IMR-90 (cell line): ENCODE results near the gene NAB2. TPM values are rescaled to one million over a fixed set of nuclear protein-coding genes. Genes with fewer than 3 reads are reported as not detected.

Experiments
- ATAC-seq: fragments of 200-7000 bp; cut with Tn5 transposase; 2 replicates; pipeline ENCODE4 v1.9.1; 2020; ENCODE audit warnings: low read depth, mild to moderate bottlenecking, moderate library complexity
- BruUV-seq: library from RNA; stranded (reverse); fragments of 400-500 nt; replicated peaks from 2 replicates; lab custom pipeline; 2021; lab: Mats Ljungman, UMichigan
- CTCF ChIA-PET: fragments of 300-600 bp; formaldehyde crosslinking; extraction: SDS; loops from one replicate; lab custom pipeline; 2021; ENCODE audit warnings: antibody characterized with exemption; lab: Yijun Ruan, JAX
- POLR2A ChIA-PET: fragments of 300-600 bp; sonication (Branson Sonifier 250); formaldehyde crosslinking; loops from one replicate; lab custom pipeline; 2022; ENCODE audit warnings: antibody characterized with exemption; ENCODE audit not compliant: unreplicated experiment; lab: Charles Lee
- DNase-seq: peaks from one replicate; pipeline ENCODE4 v3.0.0; 2013
- H2AFZ ChIP-seq: replicated peaks from 2 replicates; pipeline ENCODE3; 2013; ENCODE audit warnings: low read length, mild to moderate bottlenecking; ENCODE audit not compliant: poor library complexity
- H2AK5ac ChIP-seq: 2 replicates; pipeline ENCODE4 v1.6.1; 2013; ENCODE audit warnings: low read depth, low read length, inconsistent platforms
- H2AK9ac ChIP-seq: replicated peaks from 2 replicates; pipeline ENCODE3; 2013; ENCODE audit warnings: mild to moderate bottlenecking, low read depth, low read length, moderate library complexity; ENCODE audit not compliant: poor library complexity
- H2BK120ac ChIP-seq: 2 replicates; pipeline ENCODE4 v1.6.1; 2013; ENCODE audit warnings: low read depth, low read length, inconsistent platforms
- H2BK15ac ChIP-seq: 3 replicates; pipeline ENCODE4 v1.6.1; 2013; ENCODE audit warnings: low read depth, low read length, inconsistent platforms
- H2BK20ac ChIP-seq: 2 replicates; pipeline ENCODE4 v1.6.1; 2013; ENCODE audit warnings: low read depth, mild to moderate bottlenecking, inconsistent platforms, low read length, moderate library complexity
- H2BK5ac ChIP-seq: 2 replicates; pipeline ENCODE4 v1.6.1; 2013; ENCODE audit warnings: mild to moderate bottlenecking, low read depth, low read length, inconsistent platforms; ENCODE audit not compliant: poor library complexity, severe bottlenecking
- H3K14ac ChIP-seq: replicated peaks from 2 replicates; pipeline ENCODE4 v1.6.1; 2013; ENCODE audit warnings: low read depth, low read length, inconsistent platforms
- H3K18ac ChIP-seq: 2 replicates; pipeline ENCODE4 v1.6.1; 2013; ENCODE audit warnings: low read depth, low read length, control low read depth
- H3K23ac ChIP-seq: 2 replicates; pipeline ENCODE4 v1.6.1; 2013; ENCODE audit warnings: low read depth, low read length, inconsistent platforms
- H3K27ac ChIP-seq: 2 replicates; pipeline ENCODE4 v1.5.1; 2013; ENCODE audit warnings: mild to moderate bottlenecking, control low read depth, low read length; ENCODE audit not compliant: insufficient read depth
- H3K27me3 ChIP-seq: 2 replicates; pipeline ENCODE4 v1.6.1; 2013; ENCODE audit warnings: low read length; ENCODE audit not compliant: control insufficient read depth, insufficient read depth
- H3K36me3 ChIP-seq: 2 replicates; pipeline ENCODE4 v1.6.1; 2013; ENCODE audit warnings: low read length, mixed read lengths; ENCODE audit not compliant: control insufficient read depth, insufficient read depth
- H3K4ac ChIP-seq: 2 replicates; pipeline ENCODE4 v1.6.1; 2013; ENCODE audit warnings: low read depth, low read length, inconsistent platforms
- H3K4me1 ChIP-seq: 2 replicates; pipeline ENCODE4 v1.6.1; 2013; ENCODE audit warnings: low read length, mixed read lengths; ENCODE audit not compliant: control insufficient read depth, insufficient read depth
- H3K4me2 ChIP-seq: 2 replicates; pipeline ENCODE4 v1.6.1; 2013; ENCODE audit warnings: low read depth, mild to moderate bottlenecking, control low read depth, low read length, moderate library complexity
- H3K4me3 ChIP-seq: 2 replicates; pipeline ENCODE4 v1.5.1; 2013; ENCODE audit warnings: low read depth, mild to moderate bottlenecking, control low read depth, low read length, moderate library complexity; ENCODE audit not compliant: insufficient read depth
- H3K56ac ChIP-seq: 2 replicates; pipeline ENCODE4 v1.6.1; 2013; ENCODE audit warnings: low read length, inconsistent platforms; ENCODE audit not compliant: insufficient read depth; ENCODE audit errors: extremely low read depth
- H3K79me1 ChIP-seq, 2 experiments: 2 replicates each; pipeline ENCODE4 v1.6.1; 2013; ENCODE audit warnings: low read length in 2 of 2, inconsistent platforms in 1 of 2, low read depth in 1 of 2
- H3K9ac ChIP-seq: 2 replicates; pipeline ENCODE4 v1.6.1; 2013; ENCODE audit warnings: low read depth, low read length, control low read depth
- H3K9me1 ChIP-seq: 2 replicates; pipeline ENCODE4 v1.6.1; 2013; ENCODE audit warnings: low read length, inconsistent platforms; ENCODE audit not compliant: insufficient read depth
- H3K9me3 ChIP-seq: 2 replicates; pipeline ENCODE4 v1.6.1; 2013; ENCODE audit warnings: low read length; ENCODE audit not compliant: control insufficient read depth, insufficient read depth
- H4K20me1 ChIP-seq: 2 replicates; pipeline ENCODE4 v1.6.1; 2013; ENCODE audit warnings: low read length, inconsistent platforms; ENCODE audit not compliant: insufficient read depth
- H4K5ac ChIP-seq: 2 replicates; pipeline ENCODE4 v1.6.1; 2013; ENCODE audit warnings: mild to moderate bottlenecking, low read depth, low read length, control low read depth
- H4K8ac ChIP-seq, 2 experiments: 2 replicates each; pipeline ENCODE4 v1.6.1; 2013; ENCODE audit warnings: low read depth in 2 of 2, low read length in 2 of 2, control low read depth in 1 of 2, inconsistent platforms in 1 of 2
- H4K91ac ChIP-seq: 2 replicates; pipeline ENCODE4 v1.6.1; 2013; ENCODE audit warnings: low read depth, low read length, inconsistent platforms; ENCODE audit not compliant: insufficient read depth
- BHLHE40 ChIP-seq: fragments of 150-350 bp; IDR thresholded peaks from 2 replicates; pipeline ENCODE4 v1.6.1; 2016; ENCODE audit warnings: mild to moderate bottlenecking, low read depth, low read length
- CEBPB ChIP-seq: IDR thresholded peaks from 2 replicates; pipeline ENCODE4 v1.6.1; 2012; ENCODE audit warnings: low read depth, low read length, improper control_type of control experiment
- ELK1 ChIP-seq: fragments of 150-350 bp; IDR thresholded peaks from 2 replicates; pipeline ENCODE4 v1.6.1; 2016; ENCODE audit warnings: low read depth, mild to moderate bottlenecking, low read length, moderate library complexity, borderline replicate concordance
- FOS ChIP-seq: fragments of 150-350 bp; IDR thresholded peaks from 2 replicates; pipeline ENCODE4 v1.6.1; 2016; ENCODE audit warnings: low read depth, low read length
- MAFK ChIP-seq: IDR thresholded peaks from 2 replicates; pipeline ENCODE4 v1.6.1; 2012; ENCODE audit warnings: low read depth, low read length, improper control_type of control experiment
- MXI1 ChIP-seq: IDR thresholded peaks from 2 replicates; pipeline ENCODE4 v1.6.1; 2012; ENCODE audit warnings: low read depth, mild to moderate bottlenecking, low read length, moderate library complexity, borderline replicate concordance
- NFE2L2 ChIP-seq: fragments of 150-350 bp; IDR thresholded peaks from 2 replicates; pipeline ENCODE4 v1.6.1; 2016; ENCODE audit warnings: low read depth, mild to moderate bottlenecking, low read length
- POLR2A ChIP-seq: IDR thresholded peaks from 2 replicates; pipeline ENCODE4 v1.6.1; 2012; ENCODE audit warnings: mild to moderate bottlenecking, low read depth, low read length
- RAD21 ChIP-seq: IDR thresholded peaks from 2 replicates; pipeline ENCODE4 v1.6.1; 2012; ENCODE audit warnings: low read length, improper control_type of control experiment
- RCOR1 ChIP-seq: IDR thresholded peaks from 2 replicates; pipeline ENCODE4 v1.6.1; 2012; ENCODE audit warnings: mild to moderate bottlenecking, low read length, improper control_type of control experiment; ENCODE audit not compliant: insufficient replicate concordance
- SMC3 ChIP-seq: fragments of 150-350 bp; IDR thresholded peaks from 2 replicates; pipeline ENCODE4 v1.6.1; 2016; ENCODE audit warnings: low read depth, mild to moderate bottlenecking, antibody characterized with exemption, low read length, moderate library complexity
- USF2 ChIP-seq: fragments of 150-350 bp; IDR thresholded peaks from 2 replicates; pipeline ENCODE4 v1.6.1; 2017; ENCODE audit warnings: mild to moderate bottlenecking, antibody characterized with exemption, low read length, low read depth
- WGBS, 2 experiments: methylation state at CpG; one replicate each; pipeline versions ENCODE4 v1.1.5 to v1.1.7; 2013; ENCODE audit warnings: missing lambda C conversion rate in 2 of 2; ENCODE audit not compliant: insufficient read length in 1 of 2; ENCODE audit errors: extremely low coverage in 2 of 2; 5-methylcytosine and 5-hydroxymethylcytosine counted together
- dilution Hi-C: fragments of 300-500 bp; cut with HindIII; formaldehyde crosslinking; loops from one replicate; pipeline ENCODE4 v1.14.3; 2018; ENCODE audit warnings: low sequenced_read_pairs; ENCODE audit not compliant: unreplicated experiment
- in situ Hi-C: fragments of 300-500 bp; cut with MboI; formaldehyde crosslinking; loops from 3 replicates; pipeline ENCODE4 v1.14.3; 2019; ENCODE audit warnings: low sequenced_read_pairs, inconsistent platforms, mixed read lengths
- intact Hi-C: fragments of 100-400 bp; cut with micrococcal nuclease; formaldehyde crosslinking; loops from 2 replicates; pipeline ENCODE4 v1.10.0; 2022
- polyA plus RNA-seq, 3 experiments: library from polyadenylated mRNA; depleted of rRNA; stranded (reverse); fragments of >200 nt; gene quantifications; 2 replicates each; pipeline ENCODE4 v1.2.3, GENCODE V29; 2012; ENCODE audit warnings: low replicate concordance in 1 of 3
- total RNA-seq: library from RNA; depleted of rRNA; stranded (reverse); fragments of >200 nt; gene quantifications from 2 replicates; pipeline ENCODE4 v1.2.3, GENCODE V29; 2012
- TF ChIP-seq, protein P1 (sequence below): conservative IDR thresholded peaks from 2 replicates; pipeline ENCODE4 v1.5.1; 2012; ENCODE audit warnings: mild to moderate bottlenecking, low read depth, low read length, improper control_type of control experiment

The NAB2 gene
- total and polyA plus RNA-seq, 2 of the 4 experiments (the other 2 are of a cell fraction) = 65.1 to 68.8 TPM

- peaks cover 46% of the 10 kb centered on the region for H3K4me1 ChIP-seq
- DNase-seq (no peak), ATAC-seq (no peak)
- peak overlapping the region; percentile 96 for H3K4me2 ChIP-seq
- no TSS peak for BruUV-seq
- H3K79me1 ChIP-seq = peaks cover 30 to 74% of the 10 kb centered on the region in 2 experiments; a peak in 3 of 4 replicates
- H3K18ac ChIP-seq = peak overlapping the region; percentile 1; the same call in 1 of the 2 replicates
- dilution Hi-C loops = no loop called here
- H2AK5ac ChIP-seq = peak overlapping the region; percentile 88
- peak overlapping the region; percentile 89 for H3K23ac ChIP-seq
- H2BK15ac ChIP-seq = peak overlapping the region; percentile 61; the same call in 1 of the 3 replicates
- H3K9me3 ChIP-seq = no peaks in the 10 kb centered on the region
- ChIA-PET CTCF (interaction anchor here (0.8 to 0.9 kb wide), 2 partner anchors 8 to 12 kb away, joined by 3 read pairs; no protein-coding TSS in a partner anchor), POLR2A (interaction anchor here (0.6 kb wide), 1 partner anchor 43 kb away, joined by 3 read pairs; the partner anchor contains the start of gene NAB2)
- H3K36me3 ChIP-seq = peaks cover 20% of the 10 kb centered on the region; the same call in 1 of the 2 replicates
- H2AK9ac ChIP-seq = peak overlapping the region; percentile 60
- H2BK20ac ChIP-seq = 0 out of 2 replicates have a peak overlapping the region, but pooled peaks have one; percentile 42
- H3K56ac ChIP-seq = peak overlapping the region; percentile 78; the same call in 1 of the 2 replicates
- peak overlapping the region; percentile 50 for H2BK5ac ChIP-seq
- peak overlapping the region; percentile 99 for H3K9ac ChIP-seq
- H3K9me1 ChIP-seq = peaks cover 25% of the 10 kb centered on the region
- H3K4ac ChIP-seq = peak overlapping the region; percentile 75
- H3K14ac ChIP-seq = peak overlapping the region; percentile 94
- intact Hi-C loops = no loop called here
- no peak overlapping the region for H3K4me3 ChIP-seq
- H2AFZ ChIP-seq = no peak overlapping the region
- H4K8ac ChIP-seq = peak overlapping the region in 1 of 2 experiments; percentile 52; a peak in 2 of 4 replicates
- H2BK120ac ChIP-seq = peak overlapping the region; percentile 42
- H4K20me1 ChIP-seq = peaks cover 71% of the 10 kb centered on the region
- H3K27ac ChIP-seq = peak overlapping the region; percentile 75
- peak overlapping the region; percentile 36 for H4K91ac ChIP-seq
- H3K27me3 ChIP-seq = no peaks in the 10 kb centered on the region
- no peak overlapping the region; the same call in 1 of the 2 replicates for H4K5ac ChIP-seq
- in situ Hi-C loops = no loop called here
- 23% methylated on average over 3 of the region's 9 CpGs; no CpG with 5 or more reads in 1 of the 2 experiments for WGBS, 2 experiments
- TF ChIP-seq FOS = no peak
- TF ChIP-seq NFE2L2 = no peak
- no peak for TF ChIP-seq USF2
- TF ChIP-seq SMC3 = no peak
- TF ChIP-seq, protein P1, sequence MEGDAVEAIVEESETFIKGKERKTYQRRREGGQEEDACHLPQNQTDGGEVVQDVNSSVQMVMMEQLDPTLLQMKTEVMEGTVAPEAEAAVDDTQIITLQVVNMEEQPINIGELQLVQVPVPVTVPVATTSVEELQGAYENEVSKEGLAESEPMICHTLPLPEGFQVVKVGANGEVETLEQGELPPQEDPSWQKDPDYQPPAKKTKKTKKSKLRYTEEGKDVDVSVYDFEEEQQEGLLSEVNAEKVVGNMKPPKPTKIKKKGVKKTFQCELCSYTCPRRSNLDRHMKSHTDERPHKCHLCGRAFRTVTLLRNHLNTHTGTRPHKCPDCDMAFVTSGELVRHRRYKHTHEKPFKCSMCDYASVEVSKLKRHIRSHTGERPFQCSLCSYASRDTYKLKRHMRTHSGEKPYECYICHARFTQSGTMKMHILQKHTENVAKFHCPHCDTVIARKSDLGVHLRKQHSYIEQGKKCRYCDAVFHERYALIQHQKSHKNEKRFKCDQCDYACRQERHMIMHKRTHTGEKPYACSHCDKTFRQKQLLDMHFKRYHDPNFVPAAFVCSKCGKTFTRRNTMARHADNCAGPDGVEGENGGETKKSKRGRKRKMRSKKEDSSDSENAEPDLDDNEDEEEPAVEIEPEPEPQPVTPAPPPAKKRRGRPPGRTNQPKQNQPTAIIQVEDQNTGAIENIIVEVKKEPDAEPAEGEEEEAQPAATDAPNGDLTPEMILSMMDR = no peak
- TF ChIP-seq BHLHE40 = no peak
- TF ChIP-seq MAFK = no peak
- no peak for TF ChIP-seq RAD21
- no peak for TF ChIP-seq CEBPB
- no peak for TF ChIP-seq ELK1
- no peak for TF ChIP-seq POLR2A
- TF ChIP-seq RCOR1 = no peak
- TF ChIP-seq MXI1 = no peak
These were observed 43.2 kb downstream of the NAB2 start for GRCh38 chr12:57131896-57132744.
